HEK293 (cell line): ENCODE results near the gene MAPK9.

Experiments
- PRDM1 ChIP-seq: fragments of 450-650 bp; formaldehyde crosslinking; IDR thresholded peaks from 2 replicates; pipeline ENCODE4; 2016; ENCODE audit warnings: missing biosample characterization, missing genetic modification characterization
- SALL2 ChIP-seq: fragments of 450-650 bp; formaldehyde crosslinking; IDR thresholded peaks from 2 replicates; pipeline ENCODE4 v1.5.0; 2017; ENCODE audit warnings: missing biosample characterization, mild to moderate bottlenecking, missing genetic modification characterization, borderline replicate concordance
- SCRT2 ChIP-seq: fragments of 450-650 bp; formaldehyde crosslinking; IDR thresholded peaks from 2 replicates; pipeline ENCODE4 v1.5.1; 2016; ENCODE audit warnings: missing biosample characterization, missing genetic modification characterization
- ZNF174 ChIP-seq: fragments of 450-650 bp; formaldehyde crosslinking; IDR thresholded peaks from 2 replicates; pipeline ENCODE4 v1.5.0; 2017; ENCODE audit warnings: missing biosample characterization, mild to moderate bottlenecking, missing genetic modification characterization
- ZNF175 ChIP-seq: fragments of 450-650 bp; formaldehyde crosslinking; IDR thresholded peaks from 2 replicates; pipeline ENCODE4 v1.5.1; 2016; ENCODE audit warnings: missing biosample characterization, missing genetic modification characterization
- ZNF221 ChIP-seq: fragments of 450-650 bp; formaldehyde crosslinking; IDR thresholded peaks from 2 replicates; pipeline ENCODE4 v1.5.1; 2017; ENCODE audit warnings: missing biosample characterization, missing genetic modification characterization, borderline replicate concordance
- ZNF239 ChIP-seq: fragments of 450-650 bp; formaldehyde crosslinking; IDR thresholded peaks from 2 replicates; pipeline ENCODE4 v1.5.1; 2016; ENCODE audit warnings: missing biosample characterization, missing genetic modification characterization
- TF ChIP-seq, protein P1 (sequence below): fragments of 450-650 bp; formaldehyde crosslinking; IDR thresholded peaks from 2 replicates; pipeline ENCODE4 v1.5.1; 2016; ENCODE audit warnings: missing biosample characterization, missing genetic modification characterization
- TF ChIP-seq, protein P2 (sequence below): fragments of 450-650 bp; formaldehyde crosslinking; IDR thresholded peaks from 2 replicates; pipeline ENCODE4 v1.5.1; 2016; ENCODE audit warnings: missing biosample characterization, missing genetic modification characterization

DNA sequence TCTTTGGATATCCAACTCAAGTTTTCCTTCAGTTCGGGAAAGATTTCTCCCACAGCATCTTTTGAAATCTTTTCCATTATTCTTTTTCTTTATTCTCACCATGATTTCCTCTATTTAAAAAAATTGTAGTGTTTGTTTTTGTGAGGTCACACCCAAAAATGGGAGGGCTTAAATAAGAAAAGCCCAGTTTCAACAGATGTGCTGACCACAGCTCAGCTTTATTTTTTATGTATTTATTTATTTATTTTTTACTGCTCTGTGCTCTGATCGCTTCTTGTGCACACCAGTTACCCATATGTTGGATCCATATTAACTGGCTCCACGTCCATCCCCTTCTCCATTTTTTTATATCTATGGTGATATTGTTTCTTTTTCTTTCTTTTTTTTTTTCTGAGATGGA, 41.0 kb upstream of the MAPK9 start:
- TF ChIP-seq PRDM1 (tag by site-specific recombination) (no peak), SCRT2 (tag by site-specific recombination) (no peak), ZNF239 (tag by site-specific recombination) (no peak), ZNF174 (tag by site-specific recombination) (no peak), ZNF175 (no peak), ZNF221 (no peak), SALL2 (no peak)
- TF ChIP-seq, protein P1, sequence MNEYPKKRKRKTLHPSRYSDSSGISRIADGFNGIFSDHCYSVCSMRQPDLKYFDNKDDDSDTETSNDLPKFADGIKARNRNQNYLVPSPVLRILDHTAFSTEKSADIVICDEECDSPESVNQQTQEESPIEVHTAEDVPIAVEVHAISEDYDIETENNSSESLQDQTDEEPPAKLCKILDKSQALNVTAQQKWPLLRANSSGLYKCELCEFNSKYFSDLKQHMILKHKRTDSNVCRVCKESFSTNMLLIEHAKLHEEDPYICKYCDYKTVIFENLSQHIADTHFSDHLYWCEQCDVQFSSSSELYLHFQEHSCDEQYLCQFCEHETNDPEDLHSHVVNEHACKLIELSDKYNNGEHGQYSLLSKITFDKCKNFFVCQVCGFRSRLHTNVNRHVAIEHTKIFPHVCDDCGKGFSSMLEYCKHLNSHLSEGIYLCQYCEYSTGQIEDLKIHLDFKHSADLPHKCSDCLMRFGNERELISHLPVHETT: no peak
- TF ChIP-seq, protein P2, sequence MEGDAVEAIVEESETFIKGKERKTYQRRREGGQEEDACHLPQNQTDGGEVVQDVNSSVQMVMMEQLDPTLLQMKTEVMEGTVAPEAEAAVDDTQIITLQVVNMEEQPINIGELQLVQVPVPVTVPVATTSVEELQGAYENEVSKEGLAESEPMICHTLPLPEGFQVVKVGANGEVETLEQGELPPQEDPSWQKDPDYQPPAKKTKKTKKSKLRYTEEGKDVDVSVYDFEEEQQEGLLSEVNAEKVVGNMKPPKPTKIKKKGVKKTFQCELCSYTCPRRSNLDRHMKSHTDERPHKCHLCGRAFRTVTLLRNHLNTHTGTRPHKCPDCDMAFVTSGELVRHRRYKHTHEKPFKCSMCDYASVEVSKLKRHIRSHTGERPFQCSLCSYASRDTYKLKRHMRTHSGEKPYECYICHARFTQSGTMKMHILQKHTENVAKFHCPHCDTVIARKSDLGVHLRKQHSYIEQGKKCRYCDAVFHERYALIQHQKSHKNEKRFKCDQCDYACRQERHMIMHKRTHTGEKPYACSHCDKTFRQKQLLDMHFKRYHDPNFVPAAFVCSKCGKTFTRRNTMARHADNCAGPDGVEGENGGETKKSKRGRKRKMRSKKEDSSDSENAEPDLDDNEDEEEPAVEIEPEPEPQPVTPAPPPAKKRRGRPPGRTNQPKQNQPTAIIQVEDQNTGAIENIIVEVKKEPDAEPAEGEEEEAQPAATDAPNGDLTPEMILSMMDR (tag by site-specific recombination): no peak
